ENCODE data around the gene MAP2K5.

Gene MAP2K5

DNA sequence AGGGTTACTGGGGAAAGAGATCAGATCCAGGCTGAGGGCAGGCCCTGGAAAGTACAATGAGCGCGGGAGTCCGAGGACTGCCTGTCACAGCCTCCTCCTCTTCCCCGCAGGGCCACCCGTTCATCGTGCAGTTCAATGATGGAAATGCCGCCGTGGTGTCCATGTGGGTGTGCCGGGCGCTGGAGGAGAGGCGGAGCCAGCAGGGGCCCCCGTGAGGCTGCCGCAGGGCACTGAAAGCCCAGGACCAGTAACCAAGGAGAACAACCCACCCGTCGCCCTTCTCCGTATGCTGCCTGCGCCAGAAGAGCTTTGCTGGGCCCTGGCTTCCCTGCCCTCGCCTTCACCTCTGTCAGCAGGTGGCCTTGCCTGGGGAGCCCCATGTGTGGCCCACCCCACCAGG lies 264.0 kb downstream of the MAP2K5 start:
- DNase-seq (ENCODE audit: low read depth in 2 of 2) = no peak

DNA sequence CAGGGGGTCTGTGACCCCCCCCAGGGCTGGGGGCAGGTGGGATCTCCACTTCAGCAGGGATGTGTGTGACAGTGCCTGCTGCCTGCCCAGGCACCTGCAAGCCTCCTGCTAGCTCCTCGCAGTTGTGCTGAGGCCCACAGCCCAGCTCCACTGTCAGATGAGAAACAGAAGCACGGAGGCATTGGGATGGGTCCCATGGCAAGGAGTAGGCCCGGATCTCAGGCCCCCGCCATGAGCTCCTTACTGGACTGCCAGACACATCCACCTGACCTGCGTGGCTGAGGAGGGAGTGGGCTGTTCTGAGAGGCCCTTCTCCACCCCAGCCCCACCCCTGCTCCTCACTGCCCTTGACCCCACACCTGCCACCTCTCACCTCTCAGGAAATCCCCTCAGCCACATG lies 264.6 kb downstream of the MAP2K5 start:
- no peak for DNase-seq (ENCODE audit: low read depth in 2 of 2)

DNA sequence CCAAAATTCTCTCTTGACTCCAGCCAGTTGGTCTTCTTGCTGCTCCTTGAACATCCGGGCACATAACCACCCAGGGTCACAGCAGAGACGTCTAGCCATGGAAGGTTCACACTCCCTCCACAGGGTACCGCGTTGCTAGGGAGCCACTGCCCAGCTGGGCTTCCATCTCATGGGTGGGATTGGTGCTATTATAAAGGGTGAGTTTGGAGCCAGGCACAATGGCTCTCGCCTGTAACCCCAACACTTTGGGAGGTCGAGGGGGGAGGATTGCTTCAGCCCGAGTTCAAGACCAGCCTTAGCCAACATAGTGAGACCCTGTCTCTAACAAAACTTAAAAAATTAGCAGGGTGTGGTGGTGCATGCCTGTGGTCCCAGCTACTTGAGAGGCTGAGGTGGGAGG lies 265.3 kb downstream of the MAP2K5 start:
- DNase-seq (ENCODE audit: low read depth in 2 of 2) = no peak

DNA sequence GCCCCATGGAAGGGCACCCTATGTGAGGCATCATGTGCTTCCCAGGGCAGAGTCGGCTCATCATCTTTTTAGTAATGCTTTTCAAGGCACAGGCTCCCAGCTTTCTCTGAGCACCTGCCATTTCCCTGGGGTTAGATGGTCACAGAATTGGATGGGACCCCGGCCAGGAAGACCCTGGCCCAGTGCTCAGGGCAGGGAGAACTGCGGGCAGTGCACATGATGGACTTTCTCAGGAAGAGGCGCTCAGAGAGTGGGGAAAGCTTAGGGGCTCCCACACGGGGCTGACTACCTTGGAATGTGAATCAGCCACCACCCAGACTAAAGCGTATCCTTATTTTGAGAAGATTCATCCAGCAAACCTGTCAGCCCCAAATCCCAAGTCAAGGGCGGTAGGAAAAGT lies 266.3 kb downstream of the MAP2K5 start:
- DNase-seq (ENCODE audit: low read depth in 2 of 2) = no peak

DNA sequence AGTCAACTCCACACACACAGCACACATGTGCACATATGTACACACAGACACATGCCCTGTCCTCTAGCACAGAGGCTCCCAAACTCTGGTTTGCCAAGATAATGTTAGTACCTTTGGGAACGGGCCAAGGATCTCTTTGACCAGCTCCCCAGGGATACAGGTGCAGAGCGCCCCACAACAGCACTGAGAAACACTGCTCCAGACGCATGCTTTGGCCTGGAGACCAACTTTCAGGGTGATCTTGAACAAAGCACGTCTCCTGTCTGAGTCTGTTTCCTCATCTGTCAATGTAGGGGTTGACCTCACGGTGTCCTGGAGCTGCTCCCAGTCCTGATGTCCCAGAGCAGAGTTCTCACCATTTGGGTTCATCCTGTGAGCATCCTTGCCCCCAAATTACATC lies 266.9 kb downstream of the MAP2K5 start:
- DNase-seq (ENCODE audit: low read depth in 2 of 2) = no peak

DNA sequence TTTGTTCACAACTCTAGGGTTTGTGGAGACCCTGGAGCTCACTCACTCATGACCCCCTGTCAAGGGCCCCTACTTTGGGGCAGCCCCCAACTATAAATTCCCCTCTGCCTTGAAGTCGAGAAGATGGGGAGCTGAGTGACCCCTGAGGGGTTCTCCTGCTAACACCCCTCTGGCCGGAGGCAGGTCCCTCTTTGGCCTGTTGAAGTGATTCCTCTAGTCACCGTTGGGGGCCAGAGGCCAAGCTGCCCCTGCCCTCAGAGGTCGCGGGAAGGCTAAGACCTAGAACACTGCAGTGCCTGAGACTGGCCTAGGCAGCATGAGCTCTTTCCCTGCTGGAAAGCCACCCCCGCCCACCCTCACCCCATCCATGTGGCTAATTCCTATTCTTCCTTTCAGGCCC lies 267.4 kb downstream of the MAP2K5 start:
- DNase-seq (ENCODE audit: low read depth in 2 of 2) = no peak

DNA sequence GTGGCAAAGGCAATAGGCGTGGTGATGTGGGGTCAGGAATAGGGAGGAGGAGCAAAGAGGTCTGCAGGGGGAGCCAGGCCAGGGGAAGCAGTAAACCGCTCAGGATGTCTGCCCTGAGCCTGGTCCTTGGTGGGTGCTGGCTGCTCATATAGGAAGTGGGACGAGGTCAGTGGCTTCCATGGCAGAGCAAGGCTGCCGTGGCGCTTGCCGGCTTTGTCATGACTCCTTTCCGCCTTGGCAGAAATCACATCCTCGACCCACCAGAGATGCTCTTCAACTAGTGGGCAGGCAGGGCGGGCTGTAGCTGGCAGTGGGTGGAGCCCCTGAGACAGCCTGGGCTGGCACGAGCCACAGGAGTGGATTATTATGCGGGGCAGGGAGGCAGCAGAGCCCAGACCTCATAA lies 269.7 kb downstream of the MAP2K5 start:
- DNase-seq (ENCODE audit: low read depth in 2 of 2) = no peak

DNA sequence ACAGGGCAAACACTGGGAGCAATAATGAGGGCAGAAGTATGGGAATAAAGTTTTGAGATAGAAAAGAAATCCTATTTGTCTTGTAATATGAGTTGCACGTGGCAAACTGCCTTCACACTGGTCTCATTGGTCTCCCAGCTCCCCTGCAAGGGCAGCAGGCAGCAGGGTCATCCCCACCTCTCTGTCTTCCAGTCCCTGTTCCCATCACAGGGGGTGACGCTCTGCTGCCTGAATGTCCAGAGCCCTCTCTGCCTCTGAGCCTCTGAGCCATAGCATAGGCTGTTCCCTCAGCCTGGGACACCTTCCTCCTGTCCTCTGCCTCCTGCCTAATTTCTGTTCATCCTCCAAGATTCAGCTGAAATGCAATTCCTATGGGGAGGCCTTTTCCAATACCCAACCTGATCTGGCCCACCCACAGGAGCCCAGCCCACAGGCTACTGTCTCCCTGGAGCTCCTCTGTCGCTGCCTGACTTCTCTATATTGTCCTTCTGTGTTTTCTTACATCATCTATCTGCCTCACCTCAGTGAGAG lies 270.7 kb downstream of the MAP2K5 start:
- DNase-seq (ENCODE audit: low read depth in 2 of 2) = no peak

DNA sequence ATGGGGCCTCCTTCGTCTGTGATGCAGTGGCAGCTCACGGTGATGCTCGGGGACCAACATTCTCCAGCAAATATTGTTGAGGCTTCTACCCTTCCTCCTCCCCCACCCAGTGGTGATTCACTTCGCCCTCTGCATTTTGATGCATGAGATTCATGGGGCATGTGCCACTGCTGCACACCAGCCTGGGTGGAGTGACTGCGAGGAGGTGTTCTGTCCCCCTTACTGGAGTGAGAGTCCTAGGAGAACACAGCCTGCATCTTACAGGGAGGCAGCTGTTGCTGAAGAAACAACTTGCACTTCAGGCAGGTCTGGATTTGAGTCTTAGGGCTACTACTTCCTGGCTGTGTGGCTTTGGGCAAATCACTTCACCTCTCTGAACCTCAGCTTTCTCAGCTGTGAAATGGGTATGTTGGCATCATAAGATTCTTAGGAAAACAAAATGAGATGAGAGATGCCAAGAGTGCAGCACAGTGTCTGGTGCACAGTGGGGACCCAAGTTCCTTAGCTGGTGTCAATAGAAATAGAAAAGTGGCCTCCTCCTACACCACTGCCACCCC lies 272.6 kb downstream of the MAP2K5 start:
- no peak for DNase-seq (ENCODE audit: low read depth in 2 of 2)

DNA sequence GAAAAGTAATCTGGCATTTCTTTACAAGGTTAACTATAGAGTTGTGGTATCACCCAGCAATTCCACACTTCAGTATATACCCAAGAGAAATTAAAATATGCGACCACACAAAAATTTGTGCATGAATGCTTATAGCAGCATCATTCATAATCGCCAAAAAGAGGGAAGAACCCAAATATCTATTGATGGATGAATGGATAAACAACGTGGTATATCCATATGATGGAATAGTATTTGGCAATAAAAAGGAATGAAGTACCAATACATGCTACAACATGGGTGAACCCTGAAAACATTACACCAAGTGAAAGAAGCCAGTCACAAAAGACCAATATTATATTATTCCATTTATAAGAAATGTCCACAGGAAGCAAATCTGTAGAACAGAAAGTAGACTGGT lies 274.2 kb downstream of the MAP2K5 start:
- DNase-seq (ENCODE audit: low read depth in 2 of 2) = no peak

DNA sequence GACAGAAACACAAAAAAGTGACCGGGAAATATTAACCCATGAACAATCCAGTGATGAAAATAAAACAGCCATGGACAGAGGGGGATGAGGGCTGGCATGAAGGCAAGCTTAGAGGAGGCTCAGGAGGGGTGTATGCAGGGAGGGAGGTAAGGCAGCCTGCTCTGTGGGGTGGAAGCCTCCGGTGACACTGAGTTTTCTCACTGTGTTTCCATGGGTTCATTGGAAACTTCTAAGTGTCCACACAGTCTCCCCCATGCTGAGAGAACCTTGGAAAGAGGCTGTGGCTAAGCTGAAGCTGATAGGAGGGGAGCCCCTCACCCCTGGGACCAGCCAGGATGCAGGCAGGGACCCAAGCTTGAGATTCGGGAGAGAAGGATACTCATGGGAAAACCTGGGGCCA lies 276.0 kb downstream of the MAP2K5 start:
- DNase-seq (ENCODE audit: low read depth in 2 of 2) = no peak

DNA sequence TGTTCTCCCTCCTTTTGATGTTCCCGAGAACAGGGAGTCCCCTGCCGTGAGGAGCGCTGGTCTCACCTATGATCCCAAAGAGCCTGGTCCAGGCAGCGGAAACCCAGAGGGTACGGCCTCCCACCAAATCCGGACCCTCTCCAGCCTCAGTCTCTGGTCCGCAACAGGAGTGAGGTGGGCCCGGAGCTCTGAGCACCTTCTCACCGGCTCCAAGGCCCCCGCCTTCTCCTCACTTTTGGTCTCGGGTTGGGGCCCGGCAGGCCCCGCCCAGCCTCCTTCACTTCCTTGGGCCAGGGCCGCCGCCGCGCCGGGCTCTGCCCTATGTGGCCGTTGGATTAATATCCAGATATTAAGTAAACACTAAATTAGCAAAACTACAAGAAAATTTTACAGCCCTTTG lies 277.1 kb downstream of the MAP2K5 start:
- DNase-seq (ENCODE audit: low read depth in 2 of 2) = no peak

DNA sequence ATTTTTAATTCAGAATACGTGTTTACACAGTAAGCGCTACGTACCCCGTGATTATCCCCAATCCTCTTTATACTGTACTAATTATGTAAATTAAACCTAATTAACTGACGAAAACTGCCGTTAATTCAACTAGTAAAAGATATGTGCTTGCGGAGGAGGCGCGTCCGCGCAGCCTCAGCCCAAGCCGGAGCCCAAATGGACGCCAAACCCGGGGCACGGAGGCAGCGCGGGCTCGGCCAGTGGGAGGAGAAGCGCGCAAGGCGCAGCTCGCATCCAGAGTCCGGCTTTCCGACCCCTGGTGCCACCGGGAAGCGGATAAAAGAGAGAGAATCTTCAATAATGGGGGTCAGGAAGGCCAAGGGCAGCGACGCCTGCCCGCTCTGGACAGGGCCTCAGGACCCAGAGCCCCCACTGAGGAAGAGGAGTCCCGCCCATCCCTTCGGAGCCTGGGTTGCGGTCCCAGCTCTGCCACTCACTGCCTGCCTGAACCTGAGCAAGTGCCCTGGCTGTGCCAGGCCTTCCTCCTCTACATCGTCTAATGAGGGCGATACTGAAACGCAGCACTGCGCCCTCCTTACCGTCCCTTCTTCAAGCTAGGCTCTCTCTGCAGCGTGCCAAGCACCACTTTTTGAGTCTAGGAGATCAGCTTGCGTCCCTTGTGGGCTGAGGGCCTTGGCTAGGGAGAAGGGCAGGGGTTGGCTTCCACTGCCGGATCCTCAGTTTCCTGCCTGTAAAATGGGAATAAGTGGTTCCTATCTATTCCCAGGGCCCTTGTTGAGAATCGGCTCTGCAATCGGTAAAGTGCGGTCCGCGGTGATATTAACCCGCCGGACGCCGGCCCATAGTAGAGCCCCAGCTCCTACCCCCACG lies 277.9 kb downstream of the MAP2K5 start:
- DNase-seq (ENCODE audit: low read depth in 2 of 2) = no peak

DNA sequence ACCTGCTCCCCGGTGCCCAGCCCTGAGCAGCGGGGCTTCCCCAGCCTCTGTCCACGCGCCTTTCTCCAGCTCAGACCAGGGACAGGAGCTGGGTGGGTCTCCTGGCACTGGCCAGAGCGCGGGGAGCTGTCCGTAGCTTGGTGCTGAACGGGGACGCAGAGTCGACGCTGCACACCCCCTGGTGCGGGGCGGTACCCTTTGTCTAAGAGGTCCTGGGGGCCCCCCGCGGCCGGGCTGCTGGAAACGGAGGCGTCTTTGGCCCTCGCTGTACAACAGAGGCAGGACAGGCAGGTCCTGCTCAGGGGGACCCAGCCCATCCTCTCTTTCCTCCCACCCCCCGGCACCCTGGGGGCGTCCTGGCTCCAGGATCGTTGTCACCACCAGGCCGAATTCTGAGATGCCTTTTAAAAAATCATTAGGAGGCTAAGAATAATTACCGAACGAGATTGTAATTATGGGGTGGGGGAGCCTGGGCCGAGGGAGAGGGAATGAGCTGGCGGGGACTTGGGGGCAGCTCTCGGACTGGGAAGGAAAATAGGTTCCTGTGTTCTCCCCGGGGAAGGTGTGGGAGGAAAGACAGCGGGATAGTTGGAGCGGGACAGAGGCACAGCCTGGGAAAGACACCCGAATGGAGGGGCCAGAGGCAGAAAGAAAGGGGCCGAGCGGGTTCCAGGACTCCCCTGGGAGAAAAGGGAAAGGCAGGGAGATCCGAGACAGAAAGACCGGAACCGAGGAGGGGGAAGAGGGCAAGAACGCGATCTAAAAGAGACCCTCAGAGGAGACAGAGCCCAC lies 278.7 kb downstream of the MAP2K5 start:
- no peak for DNase-seq (ENCODE audit: low read depth in 2 of 2)

DNA sequence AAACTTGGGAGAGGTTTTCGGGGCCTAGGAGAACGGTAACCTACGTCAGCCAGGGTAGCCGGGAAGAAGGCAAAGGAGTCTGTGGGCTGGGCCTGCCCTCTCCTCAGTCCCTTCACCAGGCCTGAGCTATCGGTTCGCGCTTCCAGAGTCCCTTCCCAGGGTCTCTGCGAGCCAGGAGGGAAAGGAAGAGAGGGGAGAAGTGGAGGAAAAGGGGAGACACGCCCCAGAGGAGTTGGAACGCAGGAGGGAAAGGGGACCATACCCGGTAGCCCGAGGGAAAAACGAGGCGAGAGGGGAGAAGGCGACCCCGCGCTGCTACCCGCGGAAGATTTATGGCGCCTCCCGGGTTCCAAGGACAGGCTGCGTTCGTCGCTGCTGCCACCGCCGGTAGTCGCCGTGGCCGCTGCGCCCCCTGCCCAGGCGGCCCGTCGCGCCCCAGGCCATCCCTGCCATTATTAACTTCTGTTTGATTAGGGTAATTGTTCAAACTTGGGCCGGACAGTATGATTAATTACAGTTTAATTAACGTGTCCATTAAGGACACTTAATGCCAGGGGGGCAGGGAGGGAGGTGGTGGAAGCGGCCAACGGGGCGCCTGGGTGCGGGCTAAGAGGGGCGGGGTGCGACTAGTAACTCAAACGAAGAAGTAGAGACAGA lies 279.4 kb downstream of the MAP2K5 start:
- DNase-seq (ENCODE audit: low read depth in 2 of 2) = no peak

DNA sequence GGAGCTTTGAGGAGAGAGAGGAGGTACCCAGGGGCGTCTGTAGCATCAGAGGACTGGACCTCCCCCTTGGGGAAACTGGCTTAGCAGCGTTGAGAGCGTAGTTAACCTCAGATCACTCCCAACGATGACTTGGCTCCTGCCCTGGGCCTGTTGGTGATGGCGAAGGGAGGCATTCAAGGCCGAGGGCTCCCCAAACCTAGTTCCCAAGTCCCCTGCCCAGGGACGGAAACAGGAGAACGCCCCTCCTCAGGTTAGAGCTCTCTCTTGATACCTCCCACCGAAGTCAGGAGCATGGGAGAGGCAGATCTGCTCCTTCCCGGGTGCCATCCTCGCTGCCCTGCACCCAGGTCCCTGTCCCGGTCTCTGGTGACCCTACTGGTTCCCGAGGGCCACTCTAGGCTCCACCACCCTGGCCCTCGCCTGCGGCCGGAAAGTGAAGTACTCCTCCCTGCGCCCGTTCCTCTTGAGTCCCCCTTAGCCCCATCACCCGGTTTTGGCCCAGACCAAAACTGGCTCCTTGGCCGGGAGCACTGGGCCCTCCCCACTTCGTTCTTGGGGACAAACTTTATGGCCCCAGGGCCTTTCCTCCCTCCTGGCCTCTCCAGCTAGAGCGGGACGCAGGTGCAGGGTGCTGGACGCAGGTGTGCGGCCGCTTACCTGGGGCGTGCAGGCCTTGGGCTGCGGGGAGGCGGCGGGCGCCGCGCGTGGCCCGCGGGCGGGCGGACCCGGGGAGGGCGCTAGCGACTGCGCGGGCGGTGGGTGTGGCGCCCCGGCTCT lies 280.2 kb downstream of the MAP2K5 start:
- no peak for DNase-seq (ENCODE audit: low read depth in 2 of 2)

DNA sequence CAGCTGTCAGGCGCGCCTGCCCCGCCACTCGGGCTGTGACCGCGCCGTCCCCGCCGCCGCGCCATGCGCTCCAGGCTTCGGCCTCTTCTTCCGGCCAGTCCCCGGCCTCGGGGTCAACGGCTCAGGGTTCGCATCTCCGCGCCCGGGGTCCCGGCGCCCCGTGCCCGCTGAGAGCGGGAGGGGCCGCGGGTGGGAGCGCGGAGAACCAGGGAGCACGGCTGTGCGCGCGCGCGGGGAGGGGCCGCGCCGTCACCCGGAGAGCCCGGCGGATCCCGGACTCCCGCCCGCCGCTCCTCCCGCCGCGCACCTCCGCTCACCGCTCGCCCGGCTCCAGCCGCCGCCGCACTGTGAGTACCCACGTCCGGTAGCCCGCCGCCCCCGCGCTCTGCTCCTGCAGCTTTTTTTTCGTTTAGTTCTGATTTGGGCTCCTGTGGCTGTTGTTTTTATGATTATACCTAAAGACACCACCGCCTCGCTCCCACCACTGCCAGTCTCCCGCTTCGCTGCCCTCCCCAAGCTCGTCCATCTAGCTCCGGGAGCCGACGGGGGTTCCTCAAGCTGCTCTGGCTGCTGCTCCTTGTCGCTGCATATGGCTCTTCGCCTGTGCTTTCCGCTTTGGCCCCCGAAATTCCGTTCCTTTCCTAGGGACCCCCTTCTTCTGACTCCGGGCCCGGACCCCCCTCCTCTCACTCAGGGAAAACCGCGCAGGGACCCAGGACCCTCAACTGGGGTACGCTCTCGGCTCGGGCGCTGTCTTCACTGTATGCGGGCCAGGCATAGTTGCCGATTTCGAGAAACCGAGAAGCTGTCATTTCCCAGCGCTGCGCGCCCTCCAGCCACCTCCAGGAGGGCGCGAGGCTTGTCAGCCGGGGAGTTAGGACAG lies 281.1 kb downstream of the MAP2K5 start:
- no peak for DNase-seq (ENCODE audit: low read depth in 2 of 2)

DNA sequence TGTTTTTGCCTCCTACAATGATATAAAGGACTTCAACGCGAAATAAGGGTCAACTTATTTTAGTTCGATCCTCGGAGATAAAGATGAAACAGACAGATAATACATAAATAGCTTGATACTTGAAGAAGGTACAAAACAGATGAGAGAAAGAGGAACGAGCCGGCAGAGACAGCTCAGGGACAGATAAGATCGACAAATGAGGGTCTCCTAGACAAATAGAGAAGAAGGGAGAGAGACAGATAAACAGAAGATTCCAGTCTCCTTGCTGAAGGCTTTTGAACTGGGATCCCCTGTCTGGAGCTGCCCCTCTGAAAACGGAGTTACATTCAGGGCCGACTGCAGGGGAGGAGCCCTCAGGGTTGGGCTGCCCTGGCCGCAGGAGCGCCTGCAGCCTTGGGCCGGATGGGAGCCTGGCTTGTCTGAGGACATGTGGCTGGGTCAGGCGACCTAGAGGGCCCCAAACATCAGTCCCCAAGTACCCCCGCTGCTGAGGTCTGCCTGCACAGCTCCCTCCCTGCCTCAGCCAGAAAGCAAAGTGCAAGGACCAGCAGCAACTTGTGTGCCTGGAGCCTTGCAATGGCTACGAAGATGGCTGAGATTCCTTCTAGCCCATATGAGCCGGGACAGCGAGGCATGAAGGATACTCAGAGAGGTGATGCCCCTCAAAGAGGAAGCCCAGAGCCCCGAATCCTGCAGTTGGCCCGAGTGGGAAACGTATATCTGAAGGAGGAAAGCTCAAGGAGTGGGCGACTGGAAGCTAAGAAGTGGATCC lies 281.9 kb downstream of the MAP2K5 start:
- DNase-seq (ENCODE audit: low read depth in 2 of 2) = no peak

Data from stimulated activated CD8-positive, alpha-beta memory T cell treated with anti-CD3 and anti-CD28 coated beads, Interleukin-15, amount 100 ng/mL, for 48 hours (primary cell).